Activated CD4-positive, alpha-beta T cell treated with anti-CD3 and anti-CD28 coated beads, Interleukin-2, amount 50 U/mL, for 16 hours (primary cell): ENCODE results near the gene ITPRIPL1.
"Not testable (repeated sequence)": the region's sequence is repeated elsewhere in the genome, so short reads cannot be mapped to it uniquely, and the experiment has no call there.

Experiments
- DNase-seq: peaks from one replicate; pipeline ENCODE4 v3.0.0-alpha.2; 2020

ITPRIPL1 gene

GRCh38 chr2:96325041-96325883 lies at the start of gene ITPRIPL1:
Gene ITPRIPL1, plus strand, starts transcription at chr2:96325317. Its CDS starts 523 bp downstream, at chr2:96325840.
- DNase-seq = peak; percentile 53

DNA sequence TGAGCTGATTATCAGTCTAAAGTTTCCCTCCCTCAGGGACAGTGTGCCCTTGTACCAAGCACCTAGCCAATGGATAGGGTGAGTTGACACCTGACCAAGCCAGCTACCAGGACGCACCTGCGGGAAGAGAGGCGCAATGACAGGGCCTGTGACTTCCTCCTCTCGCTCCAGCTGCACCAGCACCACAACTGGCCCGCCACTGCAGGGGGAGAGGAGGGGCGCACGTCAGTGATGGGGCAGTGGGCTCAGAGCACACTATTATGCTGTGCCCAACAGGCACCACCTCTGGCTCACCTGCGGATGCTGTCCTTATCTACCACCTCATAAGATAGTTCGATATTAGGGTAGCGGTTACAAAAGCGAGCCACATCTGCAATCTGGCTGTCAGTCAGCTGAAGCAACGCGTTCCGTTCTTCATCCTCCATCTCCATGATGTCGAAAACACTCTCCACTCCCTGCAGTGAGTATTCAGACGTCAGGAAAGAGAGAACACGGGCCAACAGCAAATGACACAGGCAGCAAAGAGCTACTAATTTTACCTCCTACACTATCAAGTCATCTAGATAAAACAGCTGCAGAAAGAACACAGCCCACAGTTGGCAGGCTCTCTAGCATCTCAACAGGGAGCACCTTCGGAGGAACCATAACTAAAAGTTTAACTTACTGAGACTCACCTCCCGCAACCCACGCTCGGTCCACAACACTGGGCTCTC lies 48.2 kb upstream of the ITPRIPL1 start:
- DNase-seq = no peak

- no peak for DNase-seq
Observed at GRCh38 chr2:96287273-96287856, 37.8 kb upstream of the ITPRIPL1 start.

DNA sequence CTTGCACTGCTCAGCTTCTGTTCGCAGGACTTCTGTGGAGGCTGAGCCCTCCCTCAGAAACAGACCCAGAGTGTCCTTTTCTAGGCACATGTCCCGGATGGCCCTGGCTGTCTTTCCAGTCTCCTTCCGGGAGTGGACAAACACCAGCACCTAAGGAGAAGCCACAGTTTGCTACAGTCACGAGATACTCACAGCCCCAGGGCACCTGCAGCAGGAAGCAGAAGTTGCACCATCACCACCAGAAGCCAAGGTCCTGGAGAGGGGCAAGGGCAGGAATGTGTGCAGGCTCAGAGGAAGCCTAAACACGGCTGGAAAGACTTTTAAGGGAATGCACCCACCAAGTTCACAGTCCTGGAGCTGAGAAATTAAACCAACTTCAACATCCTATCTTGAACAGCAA lies 33.4 kb upstream of the ITPRIPL1 start:
- no peak for DNase-seq

DNA sequence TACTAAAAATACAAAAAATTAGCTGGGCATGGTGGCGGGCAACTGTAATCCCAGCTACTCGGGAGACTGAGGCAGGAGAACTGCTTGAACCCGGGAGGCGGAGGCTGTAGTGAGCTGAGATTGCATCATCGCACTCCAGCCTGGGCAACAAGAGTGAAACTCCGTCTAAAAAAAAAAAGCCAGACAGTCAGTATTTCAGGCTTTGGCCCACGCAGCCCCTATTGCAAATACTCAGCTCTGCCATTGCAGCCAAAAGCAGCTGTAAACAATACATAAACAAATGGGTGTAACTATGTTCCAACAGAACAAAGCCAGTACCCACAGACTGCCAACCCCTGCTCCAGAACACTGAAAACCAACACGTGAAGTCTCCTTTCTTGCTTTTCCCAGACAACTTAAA lies 30.8 kb upstream of the ITPRIPL1 start:
- DNase-seq = not testable (repeated sequence)

DNA sequence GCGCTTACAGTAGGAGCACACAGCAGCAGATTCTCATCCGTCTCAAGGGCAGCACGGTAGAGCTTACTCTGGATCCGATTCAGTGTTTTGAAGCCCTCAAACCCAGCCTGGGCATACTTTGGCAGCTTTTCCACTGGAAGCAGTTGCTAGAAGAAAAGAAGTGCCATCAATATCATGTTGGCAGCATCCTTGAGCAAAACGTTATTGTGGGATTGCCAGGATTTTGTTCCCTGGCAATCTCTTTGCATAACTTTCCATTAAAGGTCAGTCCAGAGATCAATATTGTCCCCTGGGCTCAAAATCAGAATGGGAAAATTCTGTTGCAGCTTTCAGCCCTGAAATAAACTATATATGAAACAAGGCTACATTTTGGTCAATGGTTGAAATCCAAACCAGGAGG lies 28.2 kb upstream of the ITPRIPL1 start:
- DNase-seq = no peak

DNA sequence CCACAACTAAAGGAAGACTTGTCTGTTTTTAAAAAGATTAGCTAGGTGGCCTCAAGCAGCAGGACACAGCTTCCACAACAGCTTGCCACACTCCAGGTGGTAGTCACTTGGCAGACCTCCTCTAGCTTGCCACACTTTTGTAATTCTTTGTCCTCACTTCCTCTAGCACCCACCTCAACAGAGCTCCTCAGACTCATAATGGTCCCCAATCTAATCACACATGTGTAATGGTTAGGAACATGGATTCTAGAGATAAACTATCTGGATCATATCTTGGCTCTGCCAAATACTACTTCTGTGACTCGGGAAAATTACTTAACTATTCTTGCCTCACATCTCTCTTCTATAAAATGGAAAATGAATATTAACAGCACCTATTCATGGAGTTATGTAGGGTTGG lies 23.3 kb upstream of the ITPRIPL1 start:
- DNase-seq = no peak

DNA sequence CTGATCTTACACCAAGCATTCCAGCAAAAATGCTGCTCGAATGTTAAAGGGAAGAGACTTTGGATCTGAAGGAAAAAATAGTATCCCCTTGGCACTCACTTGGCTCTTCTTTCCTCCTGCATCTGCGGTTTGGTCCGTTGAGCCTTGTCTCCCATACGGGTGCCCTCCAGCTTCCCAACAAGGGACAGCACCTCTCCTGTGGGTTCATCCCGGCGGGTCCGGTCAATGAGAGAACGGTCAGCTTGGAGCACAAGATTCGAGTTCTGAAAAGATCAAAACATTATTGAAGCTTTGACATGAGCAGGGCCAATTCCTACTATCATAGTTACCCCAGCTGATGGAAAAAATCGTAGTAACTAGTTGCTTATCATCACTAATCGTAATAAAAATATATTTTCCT lies 20.5 kb upstream of the ITPRIPL1 start:
- DNase-seq = no peak

- DNase-seq = peak; percentile 95
Observed at GRCh38 chr2:96305091-96305978, 19.8 kb upstream of the ITPRIPL1 start, which contains the start of gene SNRNP200. Gene SNRNP200, minus strand, starts transcription at chr2:96305546. Its CDS starts 109 bp downstream, at chr2:96305437.

- no peak for DNase-seq
Observed at GRCh38 chr2:96305979-96306308, 19.2 kb upstream of the ITPRIPL1 start.

DNA sequence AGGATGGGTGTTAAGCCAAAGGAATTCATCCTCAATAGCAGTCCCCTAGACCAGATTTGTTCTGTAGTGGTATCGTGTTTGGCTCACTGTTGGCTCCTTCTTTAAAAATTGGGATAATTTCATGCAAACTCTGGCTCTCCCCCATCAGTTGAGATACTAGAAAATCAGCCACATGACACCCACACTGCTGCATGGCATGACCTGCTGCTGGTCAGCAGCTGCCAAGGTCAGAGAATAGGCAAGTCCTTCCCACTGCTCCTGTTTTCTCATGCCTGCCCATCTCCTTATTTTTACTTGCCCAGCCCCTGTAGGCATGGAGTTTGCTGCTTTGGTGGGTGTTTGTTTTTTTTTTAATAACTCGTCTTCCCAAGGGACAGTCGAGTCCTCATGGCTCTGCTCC lies 18.7 kb upstream of the ITPRIPL1 start:
- DNase-seq = no peak

GRCh38 chr2:96308248-96308647 lies 16.9 kb upstream of the ITPRIPL1 start:
- DNase-seq = no peak

- DNase-seq = no peak
Observed at GRCh38 chr2:96315005-96315399, 10.1 kb upstream of the ITPRIPL1 start.

DNA sequence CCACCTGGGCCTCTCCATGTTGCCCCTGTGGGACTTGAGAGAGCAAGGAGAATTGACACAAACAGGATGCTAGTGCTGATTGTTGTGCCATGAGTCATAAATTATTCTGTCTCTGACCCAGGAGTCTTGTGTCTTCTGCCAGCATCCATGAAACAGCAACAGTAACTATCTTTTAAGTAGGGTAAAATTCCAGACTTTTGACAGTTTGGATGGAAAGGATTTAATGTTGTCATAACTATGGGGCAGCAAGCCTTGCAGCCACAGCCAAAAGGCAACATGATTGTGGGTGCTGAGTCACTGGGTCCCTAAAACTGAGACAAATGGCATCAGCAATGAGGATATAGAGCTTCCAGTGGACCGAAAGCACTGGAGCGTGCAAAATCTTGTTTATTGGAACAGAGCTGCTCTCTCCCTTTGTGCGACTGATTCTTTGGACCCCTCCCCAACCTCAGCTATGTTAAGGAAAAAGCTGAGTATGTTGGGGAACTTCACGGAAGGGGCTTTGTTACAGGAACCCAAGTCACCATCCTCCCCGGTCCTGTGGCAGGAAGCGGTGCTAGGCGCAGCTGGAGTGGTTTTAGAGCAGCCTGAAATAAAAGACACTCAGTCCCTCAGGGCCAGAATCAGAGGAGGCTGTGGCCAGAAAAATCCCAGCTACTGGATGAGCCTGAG lies 9.6 kb upstream of the ITPRIPL1 start:
- peak; percentile 50 for DNase-seq

- no peak for DNase-seq
Observed at GRCh38 chr2:96316999-96317398, 8.1 kb upstream of the ITPRIPL1 start.

DNA sequence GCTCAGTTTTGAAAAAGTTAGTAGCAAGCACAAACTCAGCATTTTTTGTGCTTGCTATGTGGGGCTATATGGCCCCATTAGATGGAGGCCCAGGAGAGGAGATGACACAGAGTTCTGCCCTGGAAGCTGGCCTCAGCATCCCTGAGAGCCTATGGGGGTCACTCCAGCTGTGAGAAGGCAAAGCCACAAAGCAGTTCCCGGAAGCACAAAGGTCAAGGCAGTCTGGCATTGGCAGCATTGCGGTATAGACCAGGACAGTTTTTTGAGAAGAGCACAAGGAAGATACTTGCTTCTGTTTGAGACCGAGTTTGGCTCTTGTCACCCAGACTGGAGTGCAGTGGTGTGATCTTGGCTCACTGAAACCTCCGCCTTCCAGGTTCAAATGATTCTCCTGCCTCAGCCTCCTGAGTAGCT lies 7.5 kb upstream of the ITPRIPL1 start:
- DNase-seq = no peak

GRCh38 chr2:96318723-96319122 lies 6.4 kb upstream of the ITPRIPL1 start:
- no peak for DNase-seq

GRCh38 chr2:96319396-96319795 lies 5.7 kb upstream of the ITPRIPL1 start:
- DNase-seq = no peak

DNA sequence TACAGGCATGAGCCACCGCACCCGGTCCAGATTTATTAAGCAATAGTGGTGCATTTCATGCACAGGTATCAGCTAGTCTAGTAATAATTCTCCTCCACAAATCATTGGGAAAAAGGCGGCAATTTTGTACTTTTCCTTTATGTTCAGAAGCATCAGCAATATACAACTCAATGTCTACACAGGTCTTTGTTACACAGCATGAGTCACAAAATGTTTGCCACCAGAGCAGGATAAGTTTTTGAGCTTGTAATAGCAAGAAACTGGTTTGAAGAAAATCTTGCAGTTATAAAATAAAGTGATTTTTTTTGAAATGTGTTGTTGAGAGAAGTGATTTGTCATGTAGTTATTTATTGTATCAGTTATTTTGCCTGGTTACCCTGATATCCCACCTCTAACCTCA lies 4.8 kb upstream of the ITPRIPL1 start:
- DNase-seq = no peak

DNA sequence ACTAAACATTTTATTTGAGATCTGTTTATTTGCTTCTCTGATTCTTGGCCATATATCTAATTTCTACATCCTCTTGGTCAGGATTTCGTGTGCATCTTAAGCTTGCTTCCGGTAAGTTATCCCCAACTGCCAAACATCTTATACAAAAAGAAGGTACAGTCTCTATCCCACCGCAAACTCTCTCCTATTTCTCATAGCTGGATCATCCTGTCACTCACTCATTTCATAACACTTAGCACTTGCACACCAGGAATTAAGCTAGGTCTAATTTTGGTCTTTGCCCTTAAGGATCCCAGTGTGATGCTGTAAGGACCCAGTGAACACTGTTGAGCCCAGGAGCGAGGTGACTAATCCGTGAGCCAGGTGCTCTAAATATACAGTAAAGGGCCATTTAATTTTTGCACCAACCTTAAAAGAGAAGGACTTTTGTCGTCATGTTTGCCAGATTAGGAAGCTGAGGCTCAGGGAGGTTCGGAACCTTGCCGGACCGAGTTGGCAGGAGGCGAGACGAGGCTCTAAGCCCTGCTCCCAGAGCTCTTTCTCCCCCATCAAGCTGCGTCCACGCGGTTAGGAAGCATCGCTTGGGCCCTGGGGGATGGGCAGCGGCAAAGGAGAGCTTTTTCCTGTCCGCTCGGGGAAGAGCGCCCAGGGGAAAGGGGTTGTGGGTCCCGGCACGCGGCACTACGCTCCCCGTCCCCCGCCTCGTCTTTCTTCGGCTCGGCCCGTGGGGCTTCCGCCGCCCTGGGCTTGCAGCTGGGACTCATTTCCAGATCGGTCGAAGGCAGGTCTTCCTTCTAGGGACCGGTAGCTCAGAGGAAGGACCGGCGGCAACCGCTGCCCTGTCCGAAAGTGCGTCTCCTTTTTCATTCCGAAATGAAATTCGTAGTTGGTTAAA lies 4.1 kb upstream of the ITPRIPL1 start:
- peak; percentile 63 for DNase-seq

DNA sequence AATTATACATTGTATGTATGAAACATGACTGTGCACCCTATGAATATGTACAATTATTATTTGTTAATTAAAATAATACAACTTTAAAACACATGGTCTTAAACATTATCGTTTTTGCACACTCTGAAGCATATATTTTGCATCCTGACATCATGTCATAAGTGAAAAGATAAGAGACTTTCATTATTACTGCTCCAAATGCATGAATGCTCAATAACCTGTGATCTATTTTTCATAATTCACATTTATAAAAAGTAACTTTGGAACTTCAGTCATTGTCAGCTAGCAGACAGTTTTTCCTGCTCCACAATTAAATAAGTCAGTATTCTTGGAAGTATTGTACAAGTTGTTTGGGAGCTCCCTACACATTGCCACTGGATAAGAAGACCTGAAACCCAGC lies 1.3 kb upstream of the ITPRIPL1 start:
- DNase-seq = no peak
